Activated CD8-positive, alpha-beta memory T cell treated with anti-CD3 and anti-CD28 coated beads for 48 hours (primary cell): Measurements from ENCODE around the gene LRCH1.

ENCODE experiments used
- DNase-seq, 3 experiments: peaks; one replicate each; pipeline ENCODE4 v3.0.0-alpha.2; 2020; ENCODE audit warnings: low read depth in 2 of 3, low spot score in 2 of 3

Gene LRCH1

GRCh38 chr13:46637213-46637612, 84.2 kb downstream of the LRCH1 start:
- no peak for DNase-seq

GRCh38 chr13:46638262-46638661, 85.3 kb downstream of the LRCH1 start:
- no peak for DNase-seq

GRCh38 chr13:46639033-46639981, 86.3 kb downstream of the LRCH1 start:
- DNase-seq, result no peak

GRCh38 chr13:46640843-46641242, 87.9 kb downstream of the LRCH1 start:
- no peak for DNase-seq

GRCh38 chr13:46641274-46642081, 88.5 kb downstream of the LRCH1 start:
- no peak for DNase-seq

GRCh38 chr13:46642254-46642653, 89.3 kb downstream of the LRCH1 start:
- no peak for DNase-seq

GRCh38 chr13:46643165-46643777, 90.3 kb downstream of the LRCH1 start:
- DNase-seq, result no peak

- DNase-seq, result no peak
These were observed 91.8 kb downstream of the LRCH1 start for GRCh38 chr13:46644816-46645215.

GRCh38 chr13:46647512-46648065, 94.6 kb downstream of the LRCH1 start:
- no peak for DNase-seq

GRCh38 chr13:46648166-46648607, 95.2 kb downstream of the LRCH1 start:
- DNase-seq, result no peak

GRCh38 chr13:46649816-46650215, 96.8 kb downstream of the LRCH1 start:
- no peak for DNase-seq

- DNase-seq, result no peak
These were observed 102.0 kb downstream of the LRCH1 start for GRCh38 chr13:46654951-46655350.

GRCh38 chr13:46655377-46656180, 102.6 kb downstream of the LRCH1 start:
- no peak for DNase-seq

- no peak for DNase-seq
These were observed 103.8 kb downstream of the LRCH1 start for GRCh38 chr13:46656786-46657185.

GRCh38 chr13:46659413-46660065, 106.6 kb downstream of the LRCH1 start:
- no peak for DNase-seq

GRCh38 chr13:46660416-46660815, 107.4 kb downstream of the LRCH1 start:
- no peak for DNase-seq

- no peak for DNase-seq
These were observed 107.9 kb downstream of the LRCH1 start for GRCh38 chr13:46660857-46661256.

GRCh38 chr13:46662690-46663089, 109.7 kb downstream of the LRCH1 start:
- DNase-seq, result no peak

- DNase-seq, result no peak
These were observed 110.5 kb downstream of the LRCH1 start for GRCh38 chr13:46663206-46664037.
